ENCODE results near the gene GFRAL. TPM values are rescaled to one million over a fixed set of nuclear protein-coding genes. Genes with fewer than 3 reads are reported as not detected.

GFRAL gene
- total RNA-seq, 1 experiment from 2014 or later = not detected

GRCh38 chr6:55405474-55406235 lies 78.4 kb downstream of the GFRAL start:
- Histone ChIP-seq H3K4me3 (replicated peaks in 1 of 2; ENCODE audit: low read depth in 1 of 2, low read length in 2 of 2) (no peak overlapping the region), H3K36me3 (ENCODE audit: control insufficient read depth in 1 of 2, insufficient read depth in 2 of 2, low read length in 2 of 2) (no peaks in the 10 kb centered on the region), H3K79me2 (ENCODE audit: insufficient read depth, low read length) (no peaks in the 10 kb centered on the region), H3K27me3 (ENCODE audit: insufficient read depth, low read length) (peaks cover 36% of the 10 kb centered on the region), H3K9me2 (ENCODE audit: insufficient read depth) (no peaks in the 10 kb centered on the region), H3K4me1 (ENCODE audit: control insufficient read depth in 1 of 2, insufficient read depth in 2 of 2, low read length in 2 of 2) (no peaks in the 10 kb centered on the region), H4K20me1 (ENCODE audit: insufficient read depth) (no peaks in the 10 kb centered on the region), H3K9me3 (ENCODE audit: control insufficient read depth in 1 of 2, insufficient read depth in 1 of 2, low read depth in 1 of 2, low read length in 2 of 2) (no peaks in the 10 kb centered on the region), H3K9ac (ENCODE audit: low read length) (no peak overlapping the region), H2AFZ (ENCODE audit: low read depth, low read length, poor library complexity, severe bottlenecking) (no peak overlapping the region), H3K4me2 (ENCODE audit: low read length) (no peak overlapping the region), H3K27ac (ENCODE audit: low read depth, low read length) (no peak overlapping the region)
- ChIA-PET RAD21 (ENCODE audit: low non-redundant PET in 1 of 2, low total read pairs in 2 of 2, uncharacterized antibody in 2 of 2, unreplicated experiment in 2 of 2) (no interaction called here), POLR2A (no interaction called here), CTCF (no interaction called here)
- no peak for ATAC-seq
- no peak for DNase-seq (ENCODE audit: low read depth, low spot score)
- no peak for TF ChIP-seq SRF (IDR thresholded peaks at IDR 0.05; ENCODE audit: low read depth)
- TF ChIP-seq YY1 (IDR thresholded peaks at IDR 0.05; ENCODE audit: extremely low read depth, insufficient replicate concordance, low read depth, low read length) = no peak
- TF ChIP-seq ELF1 (IDR thresholded peaks at IDR 0.05; ENCODE audit: borderline replicate concordance, low read depth) = no peak
- no peak for TF ChIP-seq RAD21 (IDR thresholded peaks at IDR 0.05; ENCODE audit: low read depth)
- no peak for TF ChIP-seq REST (IDR thresholded peaks at IDR 0.05; ENCODE audit: low read depth)
- no peak for TF ChIP-seq ZNF274 (IDR thresholded peaks at IDR 0.05; ENCODE audit: low read depth, low read length)
- no peak for TF ChIP-seq MAX (IDR thresholded peaks at IDR 0.05)
- TF ChIP-seq SIN3A (IDR thresholded peaks at IDR 0.05; ENCODE audit: low read depth) = no peak
- TF ChIP-seq EZH2phosphoT487 (IDR thresholded peaks at IDR 0.05; ENCODE audit: borderline replicate concordance) = no peak
- TF ChIP-seq ZFX (IDR thresholded peaks at IDR 0.05) = no peak
- TF ChIP-seq CTCF (IDR thresholded peaks at IDR 0.05 in 2 of 3, conservative IDR thresholded peaks at IDR 0.05 in 1 of 3; ENCODE audit: borderline replicate concordance in 1 of 3, insufficient read depth in 1 of 3, low read depth in 2 of 3, low read length in 2 of 3) = no peak
- TF ChIP-seq TCF7L2 (IDR thresholded peaks at IDR 0.05; ENCODE audit: borderline replicate concordance, extremely low read depth, insufficient read depth, insufficient read length) = no peak
- no peak for TF ChIP-seq POLR2AphosphoS5 (IDR thresholded peaks at IDR 0.05; ENCODE audit: low read depth, low read length)
- TF ChIP-seq JUND (IDR thresholded peaks at IDR 0.05) = no peak
- no peak for TF ChIP-seq ZBTB33 (IDR thresholded peaks at IDR 0.05; ENCODE audit: extremely low read depth, insufficient replicate concordance, low read length)
- TF ChIP-seq POLR2A (IDR thresholded peaks at IDR 0.05; ENCODE audit: borderline replicate concordance, extremely low read depth, insufficient read depth, insufficient read length) = no peak
- no peak for TF ChIP-seq CEBPB (IDR thresholded peaks at IDR 0.05; ENCODE audit: low read depth)
- no peak for TF ChIP-seq SP1 (IDR thresholded peaks at IDR 0.05; ENCODE audit: low read depth)
- no TSS peak for BruUV-seq (replicated peaks)
- intact Hi-C loops (cut with micrococcal nuclease) = no loop called here

Measured in HCT116 (cell line).